ENCODE results near the gene AADACL4. TPM values are rescaled to one million over a fixed set of nuclear protein-coding genes. Genes with fewer than 3 reads are reported as not detected.

The AADACL4 gene
- total and polyA plus RNA-seq, 10 of the 15 experiments (the other 5 are each of a cell fraction or from before 2014, with no cell fraction given): not detected

- H4K20me1 ChIP-seq (ENCODE audit: control insufficient read depth, insufficient read depth): no peaks in the 10 kb centered on the region
- H3K27me3 ChIP-seq (replicated peaks in 1 of 2; ENCODE audit: control insufficient read depth in 2 of 2, insufficient read depth in 2 of 2, low read length in 1 of 2): no peaks in the 10 kb centered on the region
- ChIA-PET CTCF (no interaction called here), SMC1A (ENCODE audit: uncharacterized antibody, unreplicated experiment) (no interaction called here), RAD21 (ENCODE audit: unreplicated experiment) (no interaction called here), POLR2A (no interaction called here)
- DNase-seq (ENCODE audit: low read depth, low spot score) (no peak), FAIRE-seq (no peak), ATAC-seq (no peak)
- H3K4me1 ChIP-seq (ENCODE audit: control insufficient read depth, insufficient read depth, low read length): no peaks in the 10 kb centered on the region
- H3K9ac ChIP-seq (ENCODE audit: control insufficient read depth, insufficient read depth, low read length): no peak overlapping the region
- no peak overlapping the region for H2AFZ ChIP-seq (ENCODE audit: control insufficient read depth, low read depth, low read length)
- H3K79me2 ChIP-seq (ENCODE audit: control insufficient read depth, insufficient read depth, low read length): no peaks in the 10 kb centered on the region
- H3K9me3 ChIP-seq (replicated peaks; ENCODE audit: control insufficient read depth, insufficient read depth, low read length): no peaks in the 10 kb centered on the region
- H3K27ac ChIP-seq (ENCODE audit: control insufficient read depth, insufficient read depth): no peak overlapping the region
- 14% methylated on average over 3 of the region's 3 CpGs for WGBS (ENCODE audit: insufficient coverage, insufficient replicate concordance, low lambda C conversion rate, missing lambda C conversion rate)
- no peak overlapping the region for H3K4me3 ChIP-seq
- H3K4me2 ChIP-seq (ENCODE audit: control insufficient read depth, insufficient read depth): no peak overlapping the region
- in situ Hi-C loops (cut with MboI): no loop called here
- no peaks in the 10 kb centered on the region for H3K36me3 ChIP-seq (ENCODE audit: control insufficient read depth in 2 of 2, insufficient read depth in 2 of 2, low read length in 1 of 2)
- intact Hi-C loops (cut with micrococcal nuclease; ENCODE audit: unreplicated experiment): no loop called here
- BruUV-seq (replicated peaks): no TSS peak
- TF ChIP-seq MXI1 (IDR thresholded peaks at IDR 0.05; ENCODE audit: low read depth, low read length) (no peak), POU2F2 (IDR thresholded peaks at IDR 0.05; ENCODE audit: borderline replicate concordance, low read depth, low read length) (no peak), STAT1 (conservative IDR thresholded peaks at IDR 0.05) (no peak), SMARCA5 (IDR thresholded peaks at IDR 0.05) (no peak), LARP7 (IDR thresholded peaks at IDR 0.05) (no peak), CBFB (IDR thresholded peaks at IDR 0.05; ENCODE audit: low read depth) (no peak), ETV6 (conservative IDR thresholded peaks at IDR 0.05 in 1 of 2, IDR thresholded peaks at IDR 0.05 in 1 of 2; ENCODE audit: borderline replicate concordance in 1 of 2, low read depth in 1 of 2) (no peak), CHD4 (IDR thresholded peaks at IDR 0.05) (no peak), NFXL1 (IDR thresholded peaks at IDR 0.05; ENCODE audit: borderline replicate concordance) (no peak), SRF (IDR thresholded peaks at IDR 0.05; ENCODE audit: low read depth in 2 of 2, low read length in 2 of 2) (no peak), TCF12 (IDR thresholded peaks at IDR 0.05; ENCODE audit: low read depth, low read length) (no peak), MTA2 (IDR thresholded peaks at IDR 0.05; ENCODE audit: low read depth) (no peak), BCL11A (IDR thresholded peaks at IDR 0.05; ENCODE audit: low read depth, low read length) (no peak), PKNOX1 (IDR thresholded peaks at IDR 0.05) (no peak), MTA3 (IDR thresholded peaks at IDR 0.05; ENCODE audit: borderline replicate concordance, low read length) (no peak), ZBTB11 (CRISPR knock-in tag; IDR thresholded peaks at IDR 0.05) (no peak)
These were observed 71.0 kb downstream of the AADACL4 start for GRCh38 chr1:12714710-12715475.

All from GM12878 (cell line).